Stimulated activated CD4-positive, alpha-beta T cell treated with anti-CD3 and anti-CD28 coated beads, TNF-alpha, amount 100 ng/mL, for 24 hours (primary cell): ENCODE data around the gene CLN3.
"Not testable (repeated sequence)": the region's sequence is repeated elsewhere in the genome, so short reads cannot be mapped to it uniquely, and the experiment has no call there.

Experiments
- DNase-seq, 3 experiments: peaks; one replicate each; pipeline ENCODE4 v3.0.0-alpha.2; 2020; ENCODE audit warnings: low read depth in 3 of 3

The CLN3 gene

DNA sequence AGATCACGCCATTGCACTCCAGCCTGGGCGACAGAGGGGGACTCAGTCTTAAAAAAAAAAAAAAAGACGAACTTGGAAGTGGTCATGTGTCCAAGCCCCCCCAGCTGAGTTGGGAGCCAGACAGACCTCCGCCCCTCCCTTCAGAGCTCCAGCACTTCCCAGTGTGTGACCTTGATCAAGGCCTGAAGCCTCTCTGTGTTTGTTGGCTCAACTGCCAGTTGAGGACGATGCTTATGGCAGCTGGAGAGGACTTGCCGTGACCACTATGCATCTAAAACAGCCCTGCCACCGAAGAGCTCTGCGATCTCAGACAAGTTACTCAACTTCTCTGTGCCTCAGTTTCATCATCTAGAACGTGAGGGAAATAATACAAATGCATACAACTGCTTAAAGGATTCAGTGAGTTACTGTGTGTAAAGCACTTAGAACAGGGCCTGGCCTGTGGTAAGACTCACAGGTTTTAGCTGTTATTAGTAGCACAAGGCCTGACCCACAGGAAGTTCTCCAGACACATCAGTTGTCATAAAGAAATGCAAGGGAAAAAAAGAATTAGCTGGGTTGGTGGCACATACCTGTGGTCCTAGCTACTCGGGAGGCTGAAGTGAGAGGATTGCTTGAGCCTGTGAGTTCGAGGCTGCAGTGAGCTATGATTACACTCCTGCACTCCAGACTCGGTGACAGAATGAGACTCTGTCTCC lies 21.8 kb upstream of the CLN3 start:
- DNase-seq = no peak

- no peak for DNase-seq
These were observed 20.2 kb upstream of the CLN3 start for GRCh38 chr16:28511801-28512789.

DNA sequence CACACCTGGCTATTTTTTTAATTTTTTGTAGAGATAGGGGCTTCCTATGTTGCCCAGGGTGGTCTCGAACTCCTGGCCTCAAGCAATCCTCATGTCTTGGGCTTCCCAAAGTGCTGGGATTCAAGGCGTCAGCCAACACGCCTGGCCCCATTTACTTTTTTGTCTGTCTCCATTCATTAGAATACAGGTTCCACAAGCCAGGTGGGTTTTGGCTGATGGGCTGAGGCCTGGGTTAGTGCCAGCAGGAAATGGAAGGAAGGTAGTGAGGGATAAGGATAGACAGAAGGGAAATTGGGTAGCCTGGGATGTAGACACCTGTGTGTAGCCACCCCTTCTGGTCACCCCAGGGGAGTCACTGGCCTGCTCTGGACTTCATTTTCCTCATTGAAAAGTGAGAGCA lies 19.2 kb upstream of the CLN3 start:
- no peak for DNase-seq

GRCh38 chr16:28505489-28506137 lies 13.7 kb upstream of the CLN3 start:
- DNase-seq = no peak

GRCh38 chr16:28504707-28505404 lies 13.0 kb upstream of the CLN3 start:
- no peak for DNase-seq

DNA sequence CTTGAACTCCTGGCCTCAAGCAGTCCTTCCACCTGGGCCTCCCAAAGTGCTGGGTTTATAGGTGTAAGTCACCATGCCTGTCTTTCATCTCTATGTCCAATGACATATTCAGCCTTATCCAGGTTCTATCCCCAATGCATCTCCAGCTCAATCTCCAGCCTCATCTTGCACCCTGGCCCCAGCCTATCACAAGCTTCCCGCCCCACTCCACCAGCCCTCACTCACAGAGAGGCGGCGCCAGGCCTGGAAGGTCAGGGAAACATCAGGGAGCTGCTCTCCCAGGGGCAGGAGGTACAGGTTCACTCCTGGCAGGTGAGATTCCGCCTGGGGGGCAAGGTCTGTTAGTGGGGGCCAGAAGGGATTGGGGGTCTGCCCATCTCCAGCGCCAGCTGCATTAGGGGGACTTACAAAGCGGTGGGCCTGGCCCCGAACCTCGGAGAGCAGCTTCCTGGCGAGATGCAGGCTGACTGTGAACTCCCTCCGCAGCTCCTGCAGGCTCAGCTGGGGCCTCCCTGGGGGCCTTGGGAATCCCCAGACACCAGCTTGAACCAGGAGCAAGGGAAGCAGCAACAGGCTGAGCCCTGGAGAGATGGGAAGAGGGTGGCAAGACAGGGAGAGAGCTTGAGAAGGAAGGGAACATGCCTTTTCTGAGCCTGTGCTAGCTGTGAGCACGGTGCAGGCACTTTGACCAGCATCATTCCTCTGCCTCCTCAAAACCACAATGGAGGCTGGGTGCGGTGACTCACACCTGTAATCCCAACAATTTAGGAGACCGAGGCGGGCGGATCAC lies 11.8 kb upstream of the CLN3 start:
- no peak for DNase-seq

- no peak for DNase-seq
These were observed 10.4 kb upstream of the CLN3 start for GRCh38 chr16:28502290-28502689.

- no peak for DNase-seq
These were observed 9.7 kb upstream of the CLN3 start for GRCh38 chr16:28501258-28502232.

- DNase-seq = not testable (repeated sequence)
These were observed 8.8 kb upstream of the CLN3 start for GRCh38 chr16:28500476-28501180.

DNA sequence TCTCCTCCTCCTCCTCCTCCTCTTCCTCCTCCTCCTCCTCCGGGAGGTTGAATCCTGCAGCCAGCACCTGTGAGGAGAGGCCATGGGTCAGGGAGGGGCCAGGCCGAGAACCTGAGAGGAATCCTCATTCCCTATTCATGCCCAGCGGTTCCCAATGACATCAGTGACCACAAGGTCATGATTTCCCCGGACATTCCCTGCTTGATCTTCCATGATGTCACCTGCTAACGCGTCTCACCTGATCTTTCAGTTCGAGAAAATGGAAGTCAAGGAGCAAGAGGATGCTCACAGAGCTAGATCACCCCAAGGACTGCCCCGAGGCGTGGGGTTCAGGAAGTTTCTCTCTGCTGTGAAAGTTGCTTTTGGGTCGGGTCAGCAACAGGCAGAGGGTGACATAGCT lies 8.0 kb upstream of the CLN3 start:
- no peak for DNase-seq

DNA sequence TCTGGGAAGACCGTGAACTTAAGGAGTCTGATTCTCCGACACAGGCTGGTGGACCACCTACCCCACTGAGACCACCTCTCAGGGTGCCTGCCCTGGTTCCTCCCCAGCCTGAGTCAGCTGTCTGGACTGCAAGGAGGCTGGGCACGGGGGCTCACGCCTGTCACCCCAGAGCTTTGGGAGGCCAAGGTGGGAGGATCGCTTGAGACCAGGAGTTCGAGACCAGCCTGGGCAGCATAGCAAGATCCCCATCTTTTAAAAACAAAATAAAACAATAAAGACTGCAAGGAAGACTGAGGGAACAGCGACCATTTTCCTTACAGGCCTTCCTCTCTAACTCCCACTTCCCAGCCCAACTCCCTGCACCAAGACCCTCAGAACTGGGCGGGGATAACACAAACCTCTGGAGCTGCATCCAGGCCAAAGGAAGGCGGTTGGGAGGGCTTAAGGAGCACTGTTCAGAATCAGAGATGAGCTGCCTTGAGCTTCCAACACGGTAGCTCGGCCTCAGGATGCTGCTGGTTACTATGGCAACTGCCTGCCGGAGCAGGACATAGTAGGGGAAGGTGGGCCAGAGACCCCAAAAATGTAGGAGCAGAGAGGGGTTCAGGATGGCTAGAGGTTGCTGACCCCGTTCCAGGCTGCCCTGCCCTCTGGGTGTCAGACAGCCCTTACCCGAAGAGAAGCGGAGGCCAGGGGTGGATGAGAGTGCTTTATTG lies 7.0 kb upstream of the CLN3 start:
- no peak for DNase-seq

DNA sequence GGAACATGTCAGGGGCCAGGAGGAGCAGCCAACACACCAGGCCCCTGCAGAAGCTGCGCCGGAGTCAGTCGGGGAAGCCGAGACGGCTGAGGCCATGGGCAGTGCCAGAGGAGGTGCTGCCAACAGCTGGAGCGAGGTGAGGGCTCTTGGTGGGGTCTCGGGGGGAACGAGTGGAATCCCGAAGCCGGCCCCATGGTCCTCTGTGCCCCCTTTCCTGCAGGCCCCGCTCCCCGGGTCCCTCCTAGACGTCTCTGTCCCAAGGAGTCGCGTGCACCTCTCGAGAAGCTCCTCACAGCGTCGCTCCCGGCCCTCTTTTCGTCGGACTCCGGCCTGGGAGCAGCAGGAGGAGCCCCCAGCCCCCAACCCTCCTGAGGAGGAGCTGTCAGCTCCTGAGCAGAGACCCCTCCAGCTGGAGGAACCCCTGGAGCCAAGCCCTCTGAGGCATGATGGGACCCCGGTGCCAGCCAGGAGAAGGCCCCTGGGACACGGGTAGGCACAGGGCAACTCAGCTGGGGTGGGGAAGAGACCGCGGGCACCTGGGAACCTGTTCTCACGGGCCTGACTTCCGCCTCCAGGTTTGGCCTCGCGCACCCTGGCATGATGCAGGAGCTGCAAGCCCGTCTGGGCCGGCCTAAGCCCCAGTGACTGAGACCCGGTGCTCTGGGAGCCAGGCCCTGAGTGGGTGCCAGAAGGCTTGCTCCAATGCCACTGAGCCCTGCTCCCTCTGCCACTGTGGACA lies 6.2 kb upstream of the CLN3 start:
- no peak for DNase-seq

GRCh38 chr16:28497386-28497785 lies 5.5 kb upstream of the CLN3 start:
- DNase-seq = no peak

DNA sequence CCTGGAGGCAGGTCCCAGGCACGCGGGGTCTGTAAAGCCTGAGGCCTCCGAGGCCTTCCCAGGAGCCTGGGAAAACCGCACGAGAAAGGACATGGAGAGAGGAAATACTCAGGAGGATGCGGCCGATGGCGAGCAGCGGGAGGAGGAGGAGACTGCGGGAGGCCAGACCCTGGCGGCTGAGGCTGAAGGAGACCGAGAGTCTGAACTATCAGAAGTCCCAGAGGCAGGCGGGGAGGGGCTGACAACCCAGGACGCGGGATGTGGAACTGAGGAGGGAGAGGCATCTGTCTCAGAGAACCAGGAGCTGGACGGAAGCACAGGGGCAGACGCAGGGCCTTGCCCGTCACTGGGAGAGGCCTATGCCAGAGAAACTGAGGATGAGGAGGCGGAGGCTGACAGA lies 5.0 kb upstream of the CLN3 start:
- DNase-seq = no peak

DNA sequence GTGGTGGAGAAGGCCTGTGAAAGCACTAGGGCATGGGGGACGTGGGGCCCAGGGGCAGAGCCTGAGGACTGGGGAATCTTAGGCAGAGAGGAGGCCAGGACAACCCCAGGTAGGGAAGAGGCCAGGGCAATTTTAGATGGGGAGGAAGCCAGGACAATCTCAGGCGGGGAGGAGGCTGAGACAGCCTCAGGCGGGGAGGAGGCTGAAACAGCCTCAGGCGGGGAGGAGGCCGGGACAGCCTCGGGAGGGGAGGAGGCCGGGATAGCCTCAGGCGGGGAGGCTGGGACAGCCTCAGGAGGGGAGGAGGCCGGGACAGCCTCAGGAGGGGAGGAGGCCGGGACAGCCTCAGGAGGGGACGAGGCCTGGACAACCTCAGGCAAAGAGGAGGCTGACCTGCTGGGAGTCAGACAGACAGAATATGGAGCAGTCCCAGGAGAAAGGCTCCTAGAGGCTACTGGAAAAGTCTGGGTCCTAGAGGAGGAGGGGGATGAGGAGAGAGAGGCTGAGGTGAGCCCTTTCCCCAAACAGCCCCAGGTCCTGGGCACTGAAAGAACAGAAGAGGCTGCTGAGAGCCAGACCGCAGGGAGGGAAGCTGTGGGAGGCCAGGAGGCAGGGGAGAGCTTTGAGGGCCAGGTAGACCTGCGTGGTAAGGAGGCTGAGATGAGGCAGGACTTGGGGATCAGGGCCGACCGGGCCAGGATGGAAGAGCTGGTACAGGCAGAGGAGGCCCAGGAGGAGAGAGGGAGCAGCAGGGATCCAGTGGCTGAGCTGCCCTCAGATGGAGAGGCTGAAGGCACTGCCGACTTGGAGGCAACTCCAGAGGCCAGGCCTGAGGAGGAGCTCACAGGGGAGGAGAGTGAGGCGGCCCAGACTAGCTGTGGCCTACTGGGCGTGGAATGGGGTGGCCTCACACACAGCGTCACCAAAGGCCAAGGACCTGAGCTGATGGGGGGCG lies 4.2 kb upstream of the CLN3 start:
- DNase-seq = no peak

DNA sequence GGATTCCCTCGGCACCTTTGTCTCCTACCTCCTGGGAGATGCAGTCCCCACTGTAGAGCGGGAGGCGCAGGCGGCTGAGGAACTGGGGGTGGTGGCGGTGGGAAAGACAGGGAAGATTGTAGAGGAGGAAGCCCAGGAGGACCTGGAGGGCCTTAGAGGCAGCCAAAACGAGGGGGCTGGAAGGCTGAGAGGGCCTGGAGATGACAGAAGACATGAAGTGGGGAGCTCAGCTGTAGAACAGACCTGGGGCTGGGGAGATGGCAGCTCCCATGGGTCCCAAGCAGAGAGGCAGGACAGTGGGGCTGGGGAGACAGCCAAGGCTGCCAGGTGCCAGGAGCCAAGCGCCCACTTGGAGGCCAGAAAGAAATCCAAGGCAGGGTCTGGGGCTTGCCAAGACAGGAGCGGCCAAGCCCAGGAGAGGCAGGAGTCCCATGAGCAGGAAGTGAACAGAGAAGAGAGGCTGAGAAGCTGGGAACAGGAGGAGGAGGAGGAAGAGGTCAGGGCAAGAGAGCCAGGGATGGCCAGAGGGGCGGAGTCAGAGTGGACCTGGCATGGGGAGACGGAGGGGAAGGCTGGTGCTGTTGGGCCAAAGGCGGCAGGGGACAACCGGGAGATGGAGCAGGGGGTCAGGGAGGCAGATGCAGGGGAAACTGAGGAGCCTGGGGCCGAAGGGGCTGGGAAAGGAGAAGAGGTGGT lies 3.4 kb upstream of the CLN3 start:
- DNase-seq = no peak
